ENCODE data around the gene GAREM1.
"Not testable (repeated sequence)": the region's sequence is repeated elsewhere in the genome, so short reads cannot be mapped to it uniquely, and the experiment has no call there.

GAREM1 gene

GRCh38 chr18:32368170-32368569, 102.5 kb downstream of the GAREM1 start:
- no peak for DNase-seq (ENCODE audit: low spot score)

GRCh38 chr18:32366586-32367538, 103.8 kb downstream of the GAREM1 start:
- DNase-seq (ENCODE audit: low spot score): no peak

- no peak for DNase-seq (ENCODE audit: low spot score)
These were observed 108.2 kb downstream of the GAREM1 start for GRCh38 chr18:32362484-32362883.

- no peak for DNase-seq (ENCODE audit: low spot score)
These were observed 109.9 kb downstream of the GAREM1 start for GRCh38 chr18:32360682-32361345.

- DNase-seq (ENCODE audit: low spot score): no peak
These were observed 112.2 kb downstream of the GAREM1 start for GRCh38 chr18:32358529-32358928.

GRCh38 chr18:32358075-32358474, 112.6 kb downstream of the GAREM1 start:
- DNase-seq (ENCODE audit: low spot score): no peak

- no peak for DNase-seq (ENCODE audit: low spot score)
These were observed 114.8 kb downstream of the GAREM1 start for GRCh38 chr18:32355896-32356295.

- no peak for DNase-seq (ENCODE audit: low spot score)
These were observed 116.2 kb downstream of the GAREM1 start for GRCh38 chr18:32354518-32354917.

- no peak for DNase-seq (ENCODE audit: low spot score)
These were observed 117.4 kb downstream of the GAREM1 start for GRCh38 chr18:32353257-32353656.

GRCh38 chr18:32351032-32351431, 119.7 kb downstream of the GAREM1 start:
- no peak for DNase-seq (ENCODE audit: low spot score)

- peak; percentile 81 for DNase-seq (ENCODE audit: low spot score)
These were observed 120.8 kb downstream of the GAREM1 start for GRCh38 chr18:32349728-32350395.

- DNase-seq (ENCODE audit: low spot score): no peak
These were observed 124.0 kb downstream of the GAREM1 start for GRCh38 chr18:32346671-32347070.

GRCh38 chr18:32343634-32344033, 127.0 kb downstream of the GAREM1 start:
- DNase-seq (ENCODE audit: low spot score): no peak

GRCh38 chr18:32341112-32341511, 129.6 kb downstream of the GAREM1 start:
- not testable (repeated sequence) for DNase-seq (ENCODE audit: low spot score)

- DNase-seq (ENCODE audit: low spot score): no peak
These were observed 131.6 kb downstream of the GAREM1 start for GRCh38 chr18:32339045-32339444.

GRCh38 chr18:32337821-32338220, 132.9 kb downstream of the GAREM1 start:
- no peak for DNase-seq (ENCODE audit: low spot score)

GRCh38 chr18:32337347-32337746, 133.3 kb downstream of the GAREM1 start:
- DNase-seq (ENCODE audit: low spot score): no peak

- no peak for DNase-seq (ENCODE audit: low spot score)
These were observed 135.5 kb downstream of the GAREM1 start for GRCh38 chr18:32335228-32335627.

GRCh38 chr18:32333781-32334180, 136.9 kb downstream of the GAREM1 start:
- DNase-seq (ENCODE audit: low spot score): no peak

GRCh38 chr18:32332708-32333107, 138.0 kb downstream of the GAREM1 start:
- no peak for DNase-seq (ENCODE audit: low spot score)

- no peak for DNase-seq (ENCODE audit: low spot score)
These were observed 141.7 kb downstream of the GAREM1 start for GRCh38 chr18:32328974-32329373.

GRCh38 chr18:32328379-32328778, 142.3 kb downstream of the GAREM1 start:
- no peak for DNase-seq (ENCODE audit: low spot score)
